ENCODE results near the gene PHLDB2. TPM values are rescaled to one million over a fixed set of nuclear protein-coding genes. Genes with fewer than 3 reads are reported as not detected.

The PHLDB2 gene
- total RNA-seq, 2 experiments from 2014 or later, result 5.8 to 6.0 TPM

DNA sequence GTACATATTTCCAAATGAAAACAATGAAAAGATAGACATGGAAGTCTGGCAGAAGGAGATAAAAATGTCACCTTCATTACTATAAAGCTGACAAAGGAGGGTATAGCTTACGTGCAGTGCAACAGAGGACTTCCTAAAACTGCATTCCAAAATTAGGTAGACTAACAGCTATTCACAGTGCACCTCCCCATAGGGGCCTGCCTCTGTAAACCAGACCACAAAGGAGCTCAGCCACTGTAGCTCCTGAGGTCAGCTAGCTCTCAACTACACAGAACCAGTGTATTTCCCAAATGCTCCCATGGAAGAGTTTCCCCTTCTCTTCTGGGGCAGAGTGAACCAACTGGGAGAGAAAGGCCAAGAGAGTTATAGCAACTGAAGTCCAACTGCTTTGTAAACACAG, 31.2 kb upstream of the PHLDB2 start:
- H3K36me3 ChIP-seq (ENCODE audit: insufficient read depth, low read length), result no peaks in the 10 kb centered on the region
- TF ChIP-seq, protein P1, sequence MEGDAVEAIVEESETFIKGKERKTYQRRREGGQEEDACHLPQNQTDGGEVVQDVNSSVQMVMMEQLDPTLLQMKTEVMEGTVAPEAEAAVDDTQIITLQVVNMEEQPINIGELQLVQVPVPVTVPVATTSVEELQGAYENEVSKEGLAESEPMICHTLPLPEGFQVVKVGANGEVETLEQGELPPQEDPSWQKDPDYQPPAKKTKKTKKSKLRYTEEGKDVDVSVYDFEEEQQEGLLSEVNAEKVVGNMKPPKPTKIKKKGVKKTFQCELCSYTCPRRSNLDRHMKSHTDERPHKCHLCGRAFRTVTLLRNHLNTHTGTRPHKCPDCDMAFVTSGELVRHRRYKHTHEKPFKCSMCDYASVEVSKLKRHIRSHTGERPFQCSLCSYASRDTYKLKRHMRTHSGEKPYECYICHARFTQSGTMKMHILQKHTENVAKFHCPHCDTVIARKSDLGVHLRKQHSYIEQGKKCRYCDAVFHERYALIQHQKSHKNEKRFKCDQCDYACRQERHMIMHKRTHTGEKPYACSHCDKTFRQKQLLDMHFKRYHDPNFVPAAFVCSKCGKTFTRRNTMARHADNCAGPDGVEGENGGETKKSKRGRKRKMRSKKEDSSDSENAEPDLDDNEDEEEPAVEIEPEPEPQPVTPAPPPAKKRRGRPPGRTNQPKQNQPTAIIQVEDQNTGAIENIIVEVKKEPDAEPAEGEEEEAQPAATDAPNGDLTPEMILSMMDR (IDR thresholded peaks at IDR 0.05), result no peak
- no peaks in the 10 kb centered on the region for H3K27me3 Mint-ChIP-seq
- DNase-seq (no peak), ATAC-seq (ENCODE audit: poor library complexity) (no peak)
- H3K4me1 Mint-ChIP-seq (ENCODE audit: low read depth), result peaks cover 10% of the 10 kb centered on the region
- intact Hi-C loops (cut with DNase I, micrococcal nuclease), result no loop called here
- ChIA-PET CTCF (no interaction called here), POLR2A (no interaction called here)
- H3K36me3 Mint-ChIP-seq (ENCODE audit: low read depth), result no peaks in the 10 kb centered on the region
- H3K4me3 Mint-ChIP-seq, result no peak overlapping the region
- H3K4me3 ChIP-seq (ENCODE audit: low read length), result no peak overlapping the region
- no peak overlapping the region for H3K27ac ChIP-seq (ENCODE audit: low read depth in 1 of 2, low read length in 2 of 2)
- peaks cover 4% of the 10 kb centered on the region for H3K4me1 ChIP-seq (ENCODE audit: insufficient read depth, low read length)
- no peaks in the 10 kb centered on the region for H3K27me3 ChIP-seq (ENCODE audit: control insufficient read depth in 1 of 2, insufficient read depth in 2 of 2, low read length in 2 of 2)
- H3K9me3 ChIP-seq (ENCODE audit: control insufficient read depth in 1 of 2, insufficient read depth in 1 of 2, low read length in 2 of 2), result no peaks in the 10 kb centered on the region
- no peak overlapping the region for H3K27ac Mint-ChIP-seq
- no peaks in the 10 kb centered on the region for H3K9me3 Mint-ChIP-seq

DNA sequence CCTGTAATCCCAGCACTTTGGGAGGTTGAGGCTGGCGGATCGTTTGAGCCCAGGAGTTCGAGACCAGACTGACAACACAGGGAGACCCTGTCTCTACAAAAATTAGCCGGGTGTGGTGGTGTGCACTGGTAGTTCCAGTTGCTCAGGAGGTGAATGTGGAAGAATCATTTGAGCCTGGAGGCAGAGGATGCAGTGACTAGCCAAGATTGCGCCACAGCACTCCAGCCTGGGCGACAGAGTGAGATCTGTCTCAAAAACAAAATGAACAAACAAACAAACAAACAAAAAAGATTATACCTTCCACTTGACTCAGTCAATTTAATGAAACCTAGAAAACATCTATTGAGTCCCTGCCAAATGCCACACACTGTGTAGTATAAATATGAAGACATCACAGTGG, 30.5 kb upstream of the PHLDB2 start:
- Histone ChIP-seq H3K4me1 (ENCODE audit: insufficient read depth, low read length) (peaks cover 4% of the 10 kb centered on the region), H3K27me3 (ENCODE audit: control insufficient read depth in 1 of 2, insufficient read depth in 2 of 2, low read length in 2 of 2) (no peaks in the 10 kb centered on the region), H3K9me3 (ENCODE audit: control insufficient read depth in 1 of 2, insufficient read depth in 1 of 2, low read length in 2 of 2) (no peaks in the 10 kb centered on the region), H3K27ac (ENCODE audit: low read depth in 1 of 2, low read length in 2 of 2) (no peak overlapping the region), H3K4me3 (ENCODE audit: low read length) (no peak overlapping the region), H3K36me3 (ENCODE audit: insufficient read depth, low read length) (no peaks in the 10 kb centered on the region)
- ChIA-PET CTCF (interaction anchor here (0.7 kb wide), 1 partner anchor 26 kb away, joined by 3 read pairs; no protein-coding TSS in a partner anchor), POLR2A (no interaction called here)
- no peak for DNase-seq
- Mint-ChIP-seq H3K9me3 (no peaks in the 10 kb centered on the region), H3K4me1 (ENCODE audit: low read depth) (peaks cover 10% of the 10 kb centered on the region), H3K27me3 (no peaks in the 10 kb centered on the region), H3K27ac (no peak overlapping the region), H3K4me3 (no peak overlapping the region), H3K36me3 (ENCODE audit: low read depth) (no peaks in the 10 kb centered on the region)
- ATAC-seq (ENCODE audit: poor library complexity), result no peak
- TF ChIP-seq, protein P1 (IDR thresholded peaks at IDR 0.05), result no peak
- intact Hi-C loops (cut with DNase I, micrococcal nuclease), result no loop called here

DNA sequence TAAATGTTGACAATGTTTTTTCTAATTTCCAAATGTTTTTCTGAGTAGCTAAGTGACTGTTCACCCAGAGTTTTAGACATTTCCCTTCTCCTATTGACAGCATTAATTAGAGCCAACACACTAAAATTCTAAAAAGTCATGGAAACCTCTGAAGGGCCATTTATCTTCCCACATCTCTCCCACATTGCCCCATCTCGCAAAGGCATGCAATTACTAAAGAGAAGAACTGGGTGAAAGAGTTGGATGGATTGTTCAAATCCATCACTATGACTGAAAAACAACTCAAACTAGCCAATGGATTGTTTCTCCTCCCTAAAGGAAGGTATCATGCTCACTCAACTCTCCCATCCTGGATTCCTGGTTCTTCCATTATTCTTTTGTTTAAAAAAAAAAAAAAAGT, 30.0 kb upstream of the PHLDB2 start:
- DNase-seq, result no peak
- POLR2A ChIA-PET, result no interaction called here

More for the DNA sequence above, 30.0 kb upstream of the PHLDB2 start:
- no peak for ATAC-seq (ENCODE audit: poor library complexity)
- no peaks in the 10 kb centered on the region for H3K36me3 ChIP-seq (ENCODE audit: insufficient read depth, low read length)
- peaks cover 4% of the 10 kb centered on the region for H3K4me1 ChIP-seq (ENCODE audit: insufficient read depth, low read length)
- CTCF ChIA-PET, result interaction anchor here (0.7 kb wide), 2 partner anchors 22 to 27 kb away, joined by 3 to 4 read pairs; no protein-coding TSS in a partner anchor
- Mint-ChIP-seq H3K4me3 (no peak overlapping the region), H3K9me3 (no peaks in the 10 kb centered on the region), H3K4me1 (ENCODE audit: low read depth) (peaks cover 10% of the 10 kb centered on the region), H3K27me3 (no peaks in the 10 kb centered on the region), H3K36me3 (ENCODE audit: low read depth) (no peaks in the 10 kb centered on the region), H3K27ac (no peak overlapping the region)
- H3K4me3 ChIP-seq (ENCODE audit: low read length), result no peak overlapping the region
- TF ChIP-seq, protein P1 (IDR thresholded peaks at IDR 0.05), result no peak
- H3K9me3 ChIP-seq (ENCODE audit: control insufficient read depth in 1 of 2, insufficient read depth in 1 of 2, low read length in 2 of 2), result no peaks in the 10 kb centered on the region
- H3K27me3 ChIP-seq (ENCODE audit: control insufficient read depth in 1 of 2, insufficient read depth in 2 of 2, low read length in 2 of 2), result no peaks in the 10 kb centered on the region
- no peak overlapping the region for H3K27ac ChIP-seq (ENCODE audit: low read depth in 1 of 2, low read length in 2 of 2)
- intact Hi-C loops (cut with DNase I, micrococcal nuclease), result no loop called here
